COLO829 (cell line): ENCODE results near the gene RFWD3.
"Not testable (repeated sequence)": the region's sequence is repeated elsewhere in the genome, so short reads cannot be mapped to it uniquely, and the experiment has no call there.

Experiments
- DNase-seq: peaks from one replicate; pipeline ENCODE4 v3.0.0; 2012; ENCODE audit warnings: low spot score

The RFWD3 gene

DNA sequence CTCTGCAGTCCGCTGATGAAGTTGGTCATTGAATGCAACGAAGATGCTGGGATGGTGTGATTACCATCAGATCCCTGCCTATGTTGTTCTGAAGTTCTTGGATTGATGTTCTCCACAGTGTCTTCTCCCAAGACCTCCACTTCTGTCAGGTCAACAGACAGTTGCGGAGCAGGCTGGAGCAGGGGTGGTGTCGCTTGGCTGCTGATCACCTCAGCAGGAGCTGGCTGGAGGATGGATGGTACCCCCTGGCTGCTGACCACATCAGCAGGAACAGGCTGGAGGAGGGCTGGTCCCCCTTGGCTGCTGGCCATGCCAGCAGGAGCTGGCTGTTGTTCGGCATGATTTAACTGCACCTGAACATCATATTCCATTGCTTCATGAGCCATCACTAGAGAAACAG, 5.6 kb downstream of the RFWD3 start:
- DNase-seq, result no peak

DNA sequence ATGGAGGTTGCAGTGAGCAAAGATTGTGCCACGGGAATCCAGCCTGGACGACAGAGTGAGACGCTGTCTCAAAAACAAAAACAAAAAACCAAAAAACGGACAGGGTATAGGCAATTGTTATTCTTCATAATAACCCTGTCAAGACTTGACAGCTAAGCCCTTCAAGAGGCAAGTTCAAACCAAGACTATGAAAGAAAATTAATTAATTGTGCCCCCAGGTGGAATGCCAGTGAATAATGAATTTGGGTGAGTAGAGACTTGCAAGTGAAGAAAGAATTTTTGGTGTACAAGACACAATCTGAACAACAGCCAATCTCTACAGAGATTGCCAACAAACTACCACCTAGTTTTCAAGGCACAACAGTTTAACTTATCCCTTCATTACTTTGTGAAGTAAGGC, 6.3 kb downstream of the RFWD3 start:
- no peak for DNase-seq

DNA sequence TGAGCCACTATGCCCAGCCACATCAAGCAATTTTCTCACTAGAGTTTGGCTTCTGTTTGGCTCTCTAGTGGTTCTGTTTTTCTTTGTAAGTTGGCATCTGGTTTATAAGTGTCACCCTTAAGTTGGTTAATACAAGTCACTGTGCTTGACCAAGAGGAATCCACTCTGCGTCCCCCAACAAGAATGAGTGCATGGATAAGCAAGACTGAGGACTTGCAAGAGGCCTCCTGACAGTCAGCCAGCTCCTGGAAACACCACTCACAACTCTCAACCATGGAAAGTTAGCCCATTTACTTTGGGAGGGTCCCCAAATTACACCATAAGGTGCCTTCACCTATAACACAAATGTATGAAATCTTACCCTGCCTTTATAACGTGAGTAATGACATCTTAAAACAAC, 7.6 kb downstream of the RFWD3 start:
- no peak for DNase-seq

DNA sequence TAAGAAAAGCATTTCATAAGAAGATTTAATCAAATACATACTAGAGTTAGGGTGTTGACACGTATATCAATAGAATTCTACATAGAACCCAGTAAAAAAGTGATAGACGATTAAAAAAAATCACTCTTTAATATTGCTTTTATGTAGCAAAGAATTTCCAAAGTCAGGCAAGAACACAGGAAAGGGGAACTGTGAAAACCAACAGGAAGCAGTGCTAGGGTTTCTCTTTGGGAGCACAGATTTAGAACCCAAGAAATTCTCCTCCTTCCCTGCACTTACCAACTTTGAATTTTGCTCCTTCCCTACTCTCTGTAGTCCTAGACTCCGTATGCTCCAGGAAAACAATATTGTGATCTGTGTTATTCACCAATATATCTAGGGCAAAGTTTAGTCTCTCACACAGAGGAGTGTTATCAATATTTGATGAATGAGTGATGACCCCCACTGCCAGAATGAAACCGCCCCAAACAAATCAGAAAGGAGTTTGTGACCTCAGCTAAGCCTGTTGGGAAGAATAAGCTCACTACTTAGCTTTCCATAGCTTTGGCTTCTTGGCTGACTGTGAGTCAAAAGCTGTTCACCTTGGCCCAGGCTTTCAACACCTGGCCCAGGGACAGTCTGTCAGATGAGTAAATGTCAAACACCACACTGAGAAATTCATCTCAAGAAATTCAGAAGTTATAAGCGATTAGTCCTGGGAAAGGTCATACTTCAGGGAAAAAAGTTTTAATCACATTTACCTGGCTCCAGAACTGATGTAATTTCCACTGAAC, 8.6 kb downstream of the RFWD3 start:
- DNase-seq, result no peak

DNA sequence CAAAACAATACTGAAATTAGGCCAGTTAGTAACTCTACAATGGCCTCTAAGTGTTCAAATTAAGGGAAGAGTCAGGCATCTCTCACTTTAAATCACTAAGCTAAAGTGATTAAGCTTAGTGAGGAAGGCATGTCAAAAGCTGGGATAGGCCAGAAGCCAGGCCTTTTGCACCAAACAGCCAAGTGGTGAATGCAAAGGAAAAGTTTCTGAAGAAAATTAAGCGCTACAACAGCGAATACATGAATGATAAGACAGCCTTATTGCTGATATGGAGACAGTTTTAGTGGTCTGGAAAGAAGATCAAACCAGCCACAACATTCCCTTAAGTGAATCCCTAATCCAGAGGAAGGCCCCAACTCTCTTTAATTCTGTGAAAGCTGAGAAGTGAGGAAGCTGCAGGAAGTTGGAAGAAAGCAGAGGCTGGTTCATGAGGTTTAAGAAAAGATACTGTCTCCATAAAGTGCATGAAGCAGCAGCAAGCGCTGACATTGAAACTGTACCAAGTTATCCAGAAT, 12.1 kb downstream of the RFWD3 start:
- DNase-seq, result no peak

DNA sequence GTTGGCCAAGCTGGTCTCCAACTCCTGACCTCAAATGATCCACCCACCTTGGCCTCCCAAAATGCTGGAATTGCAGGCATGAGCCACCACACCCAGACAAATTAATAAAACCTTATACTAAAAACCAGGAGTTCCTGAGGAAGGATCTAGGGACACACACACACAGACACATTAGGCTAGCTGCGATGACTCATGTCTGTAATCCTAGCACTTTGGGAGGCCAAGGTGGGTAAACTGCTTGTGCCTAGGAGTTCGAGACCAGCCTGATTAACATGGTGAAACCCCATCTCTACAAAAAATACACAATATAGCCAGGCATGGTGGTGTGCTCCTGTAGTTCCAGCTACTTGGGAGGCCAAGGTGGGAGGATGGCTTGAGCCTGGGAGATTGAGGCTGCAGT, 13.8 kb downstream of the RFWD3 start:
- DNase-seq, result not testable (repeated sequence)

DNA sequence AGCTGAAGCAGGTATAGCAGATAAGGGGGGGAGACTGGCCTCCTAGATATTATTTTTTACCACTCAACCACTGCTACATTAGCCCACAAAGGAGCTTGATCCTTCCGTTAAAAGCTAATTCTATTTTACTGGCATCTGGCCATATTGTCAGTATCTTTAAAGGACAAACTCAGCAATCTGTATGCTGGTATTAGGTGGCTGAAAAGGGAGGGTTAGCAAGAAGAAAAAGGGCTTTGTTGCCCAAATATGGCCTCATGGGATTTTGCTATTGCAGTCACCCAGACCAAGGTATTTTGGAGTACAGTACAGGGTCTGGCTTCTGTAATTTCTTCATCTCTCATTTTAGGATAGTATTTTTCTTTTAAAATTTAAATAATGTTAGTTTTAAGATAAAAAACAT, 14.4 kb downstream of the RFWD3 start:
- peak; percentile 19 for DNase-seq

DNA sequence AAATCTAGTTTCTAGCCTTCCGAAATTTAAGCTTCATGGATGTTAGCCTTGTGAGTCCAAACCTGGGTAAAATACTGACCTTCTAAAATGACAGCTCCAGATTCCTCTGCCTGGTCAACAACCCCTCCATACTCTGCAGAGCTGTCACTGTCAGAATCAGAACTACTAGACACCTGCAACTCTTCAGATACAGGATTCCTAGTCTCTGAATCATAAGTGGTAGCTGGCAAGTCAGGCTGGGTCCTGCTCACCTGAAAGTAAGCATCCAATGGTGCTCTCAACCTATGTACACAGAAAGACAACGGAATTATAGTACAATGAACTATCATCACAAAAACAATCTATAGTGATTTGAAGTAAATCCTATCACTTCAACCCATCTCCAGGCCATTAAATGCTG, 14.8 kb downstream of the RFWD3 start:
- no peak for DNase-seq

DNA sequence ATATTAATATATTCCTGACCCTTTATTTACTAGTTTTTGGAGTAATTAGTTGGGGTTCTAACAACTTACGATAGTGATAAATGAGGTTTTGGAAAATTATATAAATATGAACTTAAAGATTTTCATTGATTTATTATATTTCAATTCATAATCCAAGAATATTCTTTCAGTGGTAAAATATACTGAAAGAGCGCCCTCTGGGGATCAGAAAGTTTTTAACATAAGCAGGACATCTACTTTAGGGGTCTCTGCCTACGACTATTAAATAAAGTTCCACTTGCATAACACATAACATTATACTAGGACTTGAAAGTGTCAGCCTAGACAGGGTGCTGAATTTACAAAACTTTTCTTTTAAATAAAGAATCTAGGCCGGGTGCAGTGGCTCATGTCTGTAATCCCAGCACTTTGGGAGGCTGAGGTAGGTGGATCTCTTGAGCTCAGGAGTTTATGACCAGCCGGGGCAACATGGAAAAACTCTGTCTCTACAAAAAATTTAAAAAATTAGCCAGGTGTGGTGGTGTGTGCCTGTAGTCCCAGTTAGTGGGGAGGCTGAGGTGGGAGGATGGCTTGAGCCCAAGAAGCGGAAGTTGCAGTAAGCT, 15.6 kb downstream of the RFWD3 start:
- DNase-seq, result no peak

DNA sequence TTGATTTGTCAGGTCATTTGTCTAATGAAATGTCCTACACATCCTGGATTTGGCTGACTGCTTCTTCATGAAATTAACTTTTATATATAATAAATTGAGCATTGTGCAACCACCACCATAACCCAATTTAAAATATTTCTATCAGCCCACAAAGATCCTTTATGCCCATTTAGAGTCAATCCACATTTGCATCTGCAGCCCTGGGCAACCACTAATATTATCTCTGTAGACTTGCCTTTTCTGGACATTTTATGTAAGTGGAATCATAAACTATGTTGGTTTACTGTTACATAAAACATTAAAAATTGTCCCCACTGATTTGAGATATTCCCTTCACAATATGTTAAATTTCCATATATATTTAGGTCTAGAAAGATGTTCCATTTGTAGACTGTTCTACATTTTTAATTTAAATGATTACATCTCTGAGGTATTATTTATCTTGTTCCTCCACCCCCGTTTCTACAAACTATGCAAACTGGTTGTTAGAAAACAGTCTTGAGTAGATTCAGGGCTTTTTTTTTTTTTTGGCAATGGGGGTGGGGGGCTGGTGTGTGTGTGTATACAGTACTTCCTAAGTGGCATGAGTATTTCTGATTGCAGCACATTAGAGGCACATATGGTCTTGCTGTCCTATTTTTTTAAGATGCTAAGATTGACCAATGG, 16.7 kb downstream of the RFWD3 start:
- DNase-seq, result no peak

DNA sequence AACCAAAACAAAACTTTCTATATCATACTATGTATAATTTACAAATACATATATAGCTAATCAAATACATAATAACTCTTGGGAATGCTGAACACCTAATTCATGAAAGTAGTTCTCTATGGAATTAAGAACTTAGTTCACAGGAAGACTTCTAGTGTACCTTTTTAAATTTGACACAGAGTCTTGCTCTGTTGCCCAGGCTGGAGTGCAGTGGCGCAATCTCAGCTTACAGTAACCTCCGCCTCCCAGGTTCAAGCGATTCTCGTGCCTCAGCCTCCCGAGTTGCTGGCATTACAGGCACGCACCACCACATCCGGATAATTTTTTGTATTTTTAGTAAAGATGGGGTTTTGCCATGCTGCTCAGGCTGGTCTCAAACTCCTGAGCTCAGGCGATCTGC, 24.7 kb downstream of the RFWD3 start:
- DNase-seq, result no peak

DNA sequence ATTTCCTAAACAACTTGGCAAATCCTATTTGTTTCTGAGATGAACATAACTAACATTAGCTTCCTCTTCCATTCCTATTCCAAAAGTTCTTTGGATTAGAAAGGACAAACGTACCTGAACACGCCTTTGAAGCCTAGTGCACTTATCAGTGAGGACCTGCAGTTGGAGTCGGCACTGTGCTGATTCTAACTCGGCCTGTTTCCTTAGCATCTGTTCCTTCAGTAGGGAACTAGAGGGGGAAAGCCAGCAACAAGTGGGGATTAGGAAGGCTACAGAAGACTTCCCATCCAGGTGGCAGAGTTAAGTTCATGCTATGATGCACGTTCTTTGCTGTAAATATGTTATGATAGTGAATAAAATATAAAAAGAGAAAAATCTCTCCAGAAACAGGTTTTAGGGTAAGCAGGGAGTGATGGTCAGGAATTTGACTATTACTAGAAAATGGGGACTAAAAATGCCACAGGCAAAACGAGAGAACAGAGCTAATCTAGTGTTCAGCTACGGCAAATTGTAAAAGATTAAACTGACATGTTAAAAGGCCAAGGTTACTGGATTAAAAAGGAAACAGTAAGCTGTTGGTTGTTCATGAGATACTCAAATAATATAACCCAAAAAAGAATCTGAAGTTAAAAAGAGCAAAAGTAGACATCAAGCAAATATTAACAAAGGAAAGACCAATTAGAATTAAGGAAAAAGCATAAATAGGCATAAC, 28.8 kb downstream of the RFWD3 start:
- DNase-seq, result no peak

DNA sequence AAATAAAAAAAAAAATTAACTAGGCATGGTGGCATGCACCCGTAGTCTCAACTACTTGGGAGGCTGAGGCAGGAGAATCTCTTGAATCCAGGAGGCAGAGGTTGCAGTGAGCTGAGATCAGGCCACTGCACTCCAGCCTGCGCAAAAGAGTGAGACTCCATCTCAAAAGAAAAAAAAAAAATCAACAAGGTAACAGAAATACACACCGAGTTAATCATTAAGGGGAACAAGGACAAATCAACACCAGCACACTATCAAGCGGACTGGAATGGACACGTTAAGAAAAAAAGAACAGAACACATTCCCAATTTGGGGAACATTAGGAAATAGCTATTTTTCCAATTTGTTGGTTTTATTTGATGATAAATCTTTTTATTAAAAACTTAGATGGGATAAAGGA, 31.4 kb downstream of the RFWD3 start:
- no peak for DNase-seq

DNA sequence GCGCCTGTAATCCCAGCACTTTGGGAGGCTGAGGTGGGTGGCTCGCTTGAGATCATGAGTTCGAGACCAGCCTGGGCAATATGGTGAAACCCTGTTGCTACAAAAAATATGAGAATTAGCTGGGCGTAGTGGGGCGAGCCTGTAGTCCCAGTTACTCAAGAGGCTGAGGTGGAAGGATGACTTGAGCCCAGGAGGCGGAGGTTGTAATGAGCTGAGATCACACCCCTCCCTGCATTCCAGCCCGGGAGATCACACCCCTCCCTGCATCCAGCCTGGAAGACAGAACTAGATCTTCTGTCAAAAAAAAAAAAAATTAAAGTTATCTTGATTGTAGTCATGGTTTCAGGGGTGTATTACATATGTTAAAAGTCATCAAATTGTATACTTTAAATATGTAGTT, 33.0 kb downstream of the RFWD3 start:
- no peak for DNase-seq

DNA sequence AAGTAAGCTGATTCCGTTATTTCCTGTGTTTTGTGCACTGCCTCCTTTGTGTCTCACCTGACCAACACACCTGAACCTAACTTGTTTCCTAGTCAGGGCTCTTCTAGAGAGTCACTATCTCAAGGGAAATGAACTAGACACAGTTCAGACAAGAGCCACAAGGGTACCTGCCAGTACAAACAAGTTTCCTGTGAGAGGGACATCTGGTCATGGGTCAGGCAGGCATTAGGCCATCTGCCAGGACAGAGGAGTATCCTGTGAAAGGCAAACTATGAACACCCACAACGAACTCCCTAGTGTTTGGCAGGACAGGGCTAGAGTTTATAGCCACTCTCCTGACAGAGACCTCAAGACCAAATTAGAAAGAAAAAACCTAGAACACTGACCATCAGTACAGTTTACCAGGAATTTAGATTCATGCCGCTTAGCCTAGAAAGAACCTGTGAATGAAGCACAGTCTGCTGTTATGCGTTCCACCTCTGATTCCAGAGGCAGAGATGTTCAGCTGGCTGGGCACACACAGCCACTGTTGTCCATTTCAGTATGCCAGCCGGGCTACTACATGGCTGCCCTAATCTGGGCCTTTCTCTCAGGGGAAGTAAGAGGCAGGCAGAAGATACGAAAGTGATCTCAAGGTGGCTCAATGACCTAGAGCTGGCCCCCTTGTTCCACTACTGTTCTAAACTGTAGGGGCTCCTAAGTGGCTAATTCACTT, 39.0 kb downstream of the RFWD3 start:
- no peak for DNase-seq

DNA sequence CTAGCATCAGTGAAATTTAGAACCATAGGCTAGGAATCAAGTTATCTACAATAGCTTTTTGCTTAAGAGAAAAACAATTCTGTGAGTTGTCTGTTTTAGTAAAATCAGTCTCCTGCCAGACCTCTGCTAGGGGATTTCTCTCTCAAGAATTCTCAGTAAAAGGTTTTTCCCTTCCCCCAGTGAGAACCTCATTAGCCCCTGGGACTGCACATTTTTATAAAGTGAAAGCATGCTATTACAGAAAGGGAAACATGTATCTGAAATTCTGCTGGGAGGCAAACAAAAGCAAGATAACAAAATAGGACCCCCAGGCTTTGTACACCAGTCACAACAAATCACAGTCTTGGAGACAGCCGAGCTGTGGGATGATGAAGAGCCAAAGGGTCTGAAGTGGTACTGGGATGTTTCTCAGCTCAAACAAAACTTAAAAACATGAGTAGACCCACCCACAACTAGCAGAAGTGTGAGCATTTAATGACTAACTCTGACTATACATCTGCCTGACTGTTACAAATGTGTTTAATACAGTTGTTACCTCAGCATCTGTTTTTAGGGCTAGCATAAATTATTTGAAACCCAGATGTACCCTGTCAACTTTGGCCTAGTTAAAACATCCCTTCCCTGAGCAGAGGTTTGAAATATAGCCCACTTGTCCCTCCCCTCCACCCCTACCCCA, 39.8 kb downstream of the RFWD3 start:
- DNase-seq, result no peak

DNA sequence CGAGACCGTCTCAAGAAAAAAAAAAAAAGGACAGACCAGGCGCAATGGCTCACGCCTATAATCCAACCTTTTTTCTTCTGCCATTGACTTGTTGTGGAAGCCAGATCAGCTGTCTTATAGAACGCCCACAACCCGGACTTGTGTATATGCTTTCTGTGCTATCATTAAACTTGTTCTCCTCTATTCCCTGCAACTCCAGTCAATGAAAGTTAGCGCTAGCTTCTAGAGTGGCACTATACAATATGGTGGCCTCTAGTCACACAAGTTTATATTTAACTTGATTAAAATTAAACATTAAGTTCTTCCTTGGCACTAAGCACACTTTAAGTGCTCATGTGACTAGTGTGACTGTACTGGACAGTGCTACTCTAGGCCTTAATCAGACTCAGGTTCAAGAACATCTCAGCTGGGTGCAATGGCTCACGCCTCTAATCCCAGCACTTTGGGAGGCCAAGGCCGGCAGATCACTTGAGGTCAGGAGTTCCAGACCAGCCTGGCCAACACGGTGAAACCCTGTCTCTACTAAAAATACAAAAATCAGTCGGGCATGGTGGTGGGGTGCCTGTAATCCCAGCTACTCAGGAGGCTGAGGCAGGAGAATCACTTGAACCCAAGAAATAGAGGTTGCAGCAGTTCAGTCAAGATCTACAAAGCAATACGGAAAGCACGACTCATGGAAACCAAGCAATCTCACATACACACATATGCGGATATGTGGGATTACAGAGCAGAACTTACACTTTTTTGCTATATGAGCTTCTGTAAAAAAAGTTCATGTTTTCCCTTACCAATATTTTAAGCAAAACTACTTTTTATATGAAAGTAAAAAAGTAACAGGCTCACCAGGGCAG, 41.0 kb downstream of the RFWD3 start:
- DNase-seq, result no peak

DNA sequence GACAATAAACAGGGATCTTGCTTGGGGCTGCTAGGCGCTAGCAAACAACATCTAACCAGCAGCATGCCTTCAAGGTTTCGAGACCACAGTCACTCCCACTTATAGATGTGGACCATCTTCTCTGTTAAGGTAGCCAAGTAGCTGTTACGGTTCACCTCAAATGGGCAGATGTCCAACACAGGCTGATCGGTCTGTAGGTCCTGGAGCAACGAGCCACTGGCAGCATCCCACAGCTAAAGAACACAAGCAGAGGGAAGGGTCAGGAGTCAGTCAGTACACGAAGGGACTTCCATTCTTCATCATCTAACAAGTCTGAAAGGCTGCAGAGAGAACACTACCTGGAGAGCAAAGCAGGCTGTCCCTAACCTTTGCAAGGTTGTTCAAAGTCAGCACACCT, 42.8 kb downstream of the RFWD3 start:
- no peak for DNase-seq

DNA sequence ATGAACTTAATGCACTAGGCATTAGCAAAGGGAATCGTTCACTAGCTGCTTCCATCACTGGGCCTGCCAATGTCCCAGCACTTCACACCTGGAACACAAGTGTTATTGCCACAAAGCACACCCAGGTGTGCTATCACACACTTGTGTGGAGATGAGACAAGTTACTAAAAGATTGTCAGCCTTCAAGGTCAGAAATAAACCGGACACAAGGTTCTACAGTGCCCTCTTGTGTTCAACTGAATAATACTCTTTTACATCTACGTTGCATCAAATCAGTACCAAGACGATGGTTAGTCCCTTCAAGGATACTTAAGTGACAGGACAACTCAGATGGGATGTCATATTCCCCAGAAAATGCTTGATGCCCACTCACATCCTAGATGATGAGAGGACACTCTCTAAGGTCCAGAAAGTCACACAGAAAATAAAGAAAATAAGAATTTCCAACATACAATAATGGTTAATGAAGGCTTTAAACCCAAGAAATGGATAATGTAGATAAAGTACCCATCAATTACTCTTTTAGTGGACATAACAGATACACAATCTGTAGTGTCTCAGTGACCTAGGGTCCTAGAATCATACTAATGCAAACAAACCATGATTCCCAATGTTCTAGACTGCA, 43.4 kb downstream of the RFWD3 start:
- peak; percentile 32 for DNase-seq

DNA sequence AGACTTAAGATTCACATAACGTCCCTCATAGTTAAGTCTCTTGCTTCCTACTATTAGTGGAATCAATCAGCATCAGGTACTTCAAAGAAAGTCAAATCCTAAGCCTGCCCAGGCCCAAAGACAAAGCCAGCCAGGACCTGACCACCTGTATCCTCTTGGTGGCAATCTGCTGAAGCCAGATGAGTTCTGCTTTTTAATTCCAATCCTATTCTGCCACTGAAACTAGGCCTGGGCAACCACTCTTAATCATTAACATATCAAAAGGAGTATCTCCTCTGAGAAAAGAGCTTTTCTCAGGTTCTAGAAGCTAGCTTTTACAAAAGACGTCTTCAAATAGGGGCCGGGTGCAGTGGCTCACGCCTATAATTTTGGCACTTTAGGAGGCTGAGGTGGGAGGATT, 44.7 kb downstream of the RFWD3 start:
- DNase-seq, result no peak
